Cardiac septum (tissue), 1 donor: ENCODE measurements around the gene NFATC2. TPM values are rescaled to one million over a fixed set of nuclear protein-coding genes. Genes with fewer than 3 reads are reported as not detected.

Source experiments
- DNase-seq: peaks from one replicate; pipeline ENCODE4 v3.0.0-alpha.2; 2020; ENCODE audit warnings: low spot score
- intact Hi-C: fragments of 100-400 bp; cut with DNase I; formaldehyde crosslinking; loops from one replicate; pipeline ENCODE4 v1.14.0; 2022
- total RNA-seq: library from RNA; stranded (reverse); fragmentation: NEBNext Ultra II Directional; extraction: Animal tissue kit (Norgen Biotek cat#: 25700); gene quantifications from one replicate; pipeline ENCODE4 v1.2.1, GENCODE V29; 2021
- donor health status: DM: no; HTN: no; CAD: no.

Gene NFATC2
- total RNA-seq, 1 donor from 2014 or later: 4.3 TPM

GRCh38 chr20:51412951-51413481, 129.5 kb downstream of the NFATC2 start:
- DNase-seq: no peak
- intact Hi-C loops: no loop called here

DNA sequence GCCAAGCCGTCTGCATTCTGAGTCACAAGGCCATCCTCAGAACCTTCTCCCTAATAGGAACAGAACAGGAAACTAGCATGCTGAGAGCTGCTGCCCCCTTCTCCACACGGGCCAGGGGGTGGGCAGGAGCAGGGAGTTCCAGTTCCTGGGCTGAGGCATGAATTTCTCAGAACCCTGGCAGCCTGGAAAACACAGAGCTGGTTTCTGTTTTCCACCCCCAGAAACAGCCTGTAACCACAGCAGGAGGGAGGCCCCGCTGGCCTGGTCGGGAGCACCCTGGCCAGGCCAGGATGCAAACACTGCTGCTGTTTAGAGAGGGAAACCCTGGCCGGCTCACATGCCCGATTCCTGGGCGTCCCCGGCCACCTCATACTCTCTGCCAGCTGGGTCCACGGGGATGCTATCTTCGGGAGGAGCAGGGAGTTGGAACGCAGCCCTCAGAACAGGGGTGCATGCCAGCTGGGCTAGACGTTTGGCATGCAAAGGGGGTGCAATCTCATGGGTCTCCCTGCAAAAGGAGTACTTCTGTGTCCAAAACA, 130.1 kb downstream of the NFATC2 start:
- DNase-seq: no peak

GRCh38 chr20:51411870-51412269, 130.6 kb downstream of the NFATC2 start:
- DNase-seq: no peak
- intact Hi-C loops: no loop called here

More for the DNA sequence above, 130.1 kb downstream of the NFATC2 start:
- intact Hi-C loops: no loop called here

DNA sequence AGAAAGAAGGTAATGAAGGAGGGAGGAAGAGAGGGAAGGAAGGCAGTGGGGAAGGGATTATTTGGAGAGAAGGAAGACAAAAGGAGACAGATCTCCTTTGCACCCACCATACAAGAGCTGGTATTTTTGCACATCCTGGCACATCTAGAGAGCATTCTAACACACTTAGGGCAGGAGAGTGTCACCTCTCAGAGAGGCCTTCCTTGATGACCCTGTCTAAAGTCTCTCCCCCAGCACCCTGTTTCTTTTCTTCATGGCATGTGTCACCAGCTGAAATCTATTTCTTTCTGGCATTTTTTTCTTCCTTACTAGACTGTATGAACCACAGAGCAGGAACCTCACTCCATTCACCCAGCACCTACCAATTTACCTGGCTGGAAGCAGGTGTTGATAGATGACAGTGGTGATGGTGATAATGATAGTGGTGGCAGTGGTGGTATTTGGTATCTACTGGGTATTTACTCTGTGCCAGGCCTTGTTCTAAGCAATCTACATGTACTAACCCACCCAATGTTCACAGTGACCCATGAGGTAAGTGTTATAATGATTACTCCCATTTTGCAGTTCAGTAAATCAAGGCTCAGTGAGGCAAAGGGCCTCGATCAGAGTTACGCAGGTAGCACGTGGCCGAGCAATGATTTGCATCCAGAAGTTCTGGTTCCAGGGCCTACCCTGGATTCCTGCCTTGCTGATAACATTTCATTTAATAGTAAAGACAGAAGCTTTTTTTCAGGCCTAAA, 131.8 kb downstream of the NFATC2 start:
- intact Hi-C loops: no loop called here
- no peak for DNase-seq

GRCh38 chr20:51409192-51409880, 133.2 kb downstream of the NFATC2 start:
- DNase-seq: no peak
- intact Hi-C loops: no loop called here

GRCh38 chr20:51404297-51405060, 138.0 kb downstream of the NFATC2 start:
- intact Hi-C loops: no loop called here
- DNase-seq: no peak

- intact Hi-C loops: no loop called here
- DNase-seq: no peak
These were observed 138.9 kb downstream of the NFATC2 start for GRCh38 chr20:51403466-51404220.

GRCh38 chr20:51402201-51402600, 140.3 kb downstream of the NFATC2 start:
- DNase-seq: no peak
- intact Hi-C loops: no loop called here

- intact Hi-C loops: no loop called here
- DNase-seq: no peak
These were observed 141.0 kb downstream of the NFATC2 start for GRCh38 chr20:51401496-51401895.

DNA sequence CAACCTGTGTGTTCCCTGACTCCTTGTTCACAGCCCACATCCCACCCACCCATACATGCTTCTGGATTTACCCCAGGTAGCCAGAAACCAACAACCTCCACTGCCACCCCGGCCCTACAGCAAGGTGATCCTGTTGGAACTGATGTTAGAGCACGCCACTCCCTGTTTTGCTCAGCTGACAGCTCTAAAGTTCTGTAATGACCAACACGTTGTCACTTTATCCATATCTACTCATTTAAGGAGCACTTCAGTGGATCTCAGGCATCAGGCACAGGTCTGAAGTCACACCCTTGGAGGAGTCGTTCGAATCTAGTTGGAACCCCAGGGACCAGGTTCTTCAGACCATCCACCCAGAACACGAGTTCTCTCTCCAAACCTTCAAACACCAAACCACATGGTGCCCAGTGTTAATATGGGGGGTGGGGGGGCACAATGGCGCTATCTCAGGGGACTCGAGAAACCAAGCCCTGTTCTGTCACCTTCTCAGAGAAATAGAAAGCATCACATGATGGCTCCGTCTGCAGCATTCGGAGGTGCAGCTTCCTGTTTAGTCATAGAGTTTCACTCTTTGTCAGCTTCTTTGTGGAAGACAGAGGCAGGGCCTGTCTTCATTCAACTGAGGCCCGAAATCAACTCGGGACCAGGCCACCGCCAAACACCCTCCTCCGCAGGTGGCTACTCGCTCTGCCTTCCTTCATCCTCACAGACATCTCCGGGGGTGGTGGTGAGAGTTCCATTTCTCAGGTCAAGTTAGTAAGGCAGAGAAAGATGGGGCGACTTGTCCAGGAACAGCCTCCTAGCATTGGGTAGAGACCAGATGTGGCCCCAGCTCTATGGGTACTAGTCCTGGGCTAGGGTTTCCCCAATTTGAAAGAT, 142.2 kb downstream of the NFATC2 start:
- DNase-seq: no peak
- intact Hi-C loops: no loop called here

- intact Hi-C loops: no loop called here
- no peak for DNase-seq
These were observed 143.3 kb downstream of the NFATC2 start for GRCh38 chr20:51399006-51399890.

- no peak for DNase-seq
- intact Hi-C loops: no loop called here
These were observed 144.0 kb downstream of the NFATC2 start for GRCh38 chr20:51398552-51398951.

DNA sequence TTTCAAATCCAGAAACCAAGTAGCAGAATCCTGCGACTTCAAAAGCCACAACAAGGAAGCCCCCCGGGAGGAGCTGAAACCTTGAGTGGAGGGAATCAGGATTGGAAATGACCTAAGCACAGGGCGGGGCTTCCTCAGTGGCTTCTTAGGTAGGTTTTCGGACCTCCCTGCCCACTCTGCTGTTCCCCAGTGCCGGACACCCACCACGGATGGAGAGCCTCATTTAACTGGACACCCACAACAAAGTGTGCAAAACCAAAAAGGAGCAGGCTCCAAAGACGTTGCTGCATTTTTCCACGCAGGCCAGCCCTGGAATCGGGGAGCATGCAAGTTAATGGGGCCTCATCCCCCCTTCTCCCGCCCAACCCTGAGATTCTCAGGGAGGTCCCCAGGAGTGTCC, 144.4 kb downstream of the NFATC2 start:
- no peak for DNase-seq
- intact Hi-C loops: no loop called here

GRCh38 chr20:51397137-51397536, 145.4 kb downstream of the NFATC2 start:
- intact Hi-C loops: no loop called here

GRCh38 chr20:51396365-51396909, 146.1 kb downstream of the NFATC2 start:
- intact Hi-C loops: no loop called here
- no peak for DNase-seq

More at GRCh38 chr20:51397137-51397536, 145.4 kb downstream of the NFATC2 start:
- no peak for DNase-seq

DNA sequence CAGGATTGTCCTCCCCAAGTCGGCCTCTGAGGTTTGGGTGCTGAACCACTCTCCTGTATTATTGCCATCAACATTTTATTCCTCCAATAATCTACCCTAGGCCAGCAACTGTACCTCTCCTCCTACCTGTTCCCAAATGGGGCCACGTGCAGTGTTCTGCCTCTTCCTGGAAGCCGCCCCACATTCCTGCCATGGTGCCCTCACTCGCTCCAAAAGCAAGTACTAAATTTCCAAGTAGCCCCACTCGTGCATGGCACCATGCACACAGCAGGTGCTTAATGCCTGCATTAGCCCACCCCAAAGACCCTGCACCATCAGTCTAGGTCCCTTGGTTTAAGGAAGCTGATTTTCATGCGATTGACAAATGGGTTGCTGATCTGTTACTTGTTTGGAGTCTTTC, 147.8 kb downstream of the NFATC2 start:
- intact Hi-C loops: no loop called here
- no peak for DNase-seq

DNA sequence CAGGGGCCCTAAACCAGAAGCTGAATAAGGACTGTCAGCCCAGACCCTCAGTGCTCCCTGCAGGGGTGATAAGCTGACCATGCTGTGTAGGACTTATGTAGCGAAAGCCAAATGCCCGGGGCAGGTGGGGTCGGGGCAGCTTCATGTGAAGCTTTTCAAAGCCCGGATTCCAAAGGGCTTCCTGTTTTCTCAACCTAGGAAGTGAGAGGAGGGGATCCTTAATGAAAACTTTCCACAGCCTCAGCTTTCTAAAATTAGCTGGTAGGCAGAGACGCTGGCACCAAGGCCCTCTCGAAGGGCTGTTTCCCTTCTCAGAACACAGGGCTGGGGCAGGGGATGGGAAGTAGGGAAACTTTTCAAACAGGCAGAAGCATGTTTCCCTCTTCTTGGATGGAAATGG, 148.9 kb downstream of the NFATC2 start:
- intact Hi-C loops: no loop called here
- DNase-seq: no peak
